WTC11 (cell line): Measurements from ENCODE around the gene GLIPR2.

Source experiments
- SMAD3 ChIP-seq: sonication (generic); formaldehyde crosslinking; IDR thresholded peaks from 2 replicates; pipeline ENCODE4 v1.8.0; 2022; ENCODE audit warnings: missing genetic modification reagents, mild to moderate bottlenecking, borderline replicate concordance
- ZNF416 ChIP-seq: fragments of 250-450 bp; sonication (Bioruptor Pico); IDR thresholded peaks from 2 replicates; pipeline ENCODE4 v1.9.0; 2021; ENCODE audit warnings: mild to moderate bottlenecking, inconsistent platforms
- TF ChIP-seq, protein P1 (sequence below): fragments of 200-600 bp; IDR thresholded peaks from 2 replicates; pipeline ENCODE4 v1.8.0; 2022; ENCODE audit warnings: antibody characterized with exemption

DNA sequence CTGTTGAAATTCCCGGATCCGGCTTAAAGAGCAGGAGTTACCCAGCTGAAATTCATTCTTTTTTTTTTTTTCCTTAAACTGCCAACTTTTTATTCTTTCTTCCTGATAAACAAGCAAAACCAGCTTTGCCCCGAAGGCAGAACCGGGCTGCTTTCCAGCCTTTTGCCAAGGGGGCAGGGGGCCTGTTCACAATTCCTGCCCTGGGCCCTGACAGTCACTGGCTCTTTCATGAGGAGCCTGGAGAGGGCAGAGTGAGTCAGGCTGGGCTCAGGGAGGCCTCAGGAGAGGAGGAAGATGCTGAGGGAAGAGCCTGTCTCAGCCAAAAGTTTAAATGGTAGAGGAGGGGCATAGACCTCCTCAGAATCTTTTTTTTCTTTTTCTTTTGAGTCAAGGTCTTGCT, 4.8 kb downstream of the GLIPR2 start:
- TF ChIP-seq SMAD3 (CRISPR knock-in tag) (no peak), ZNF416 (no peak)
- TF ChIP-seq, protein P1, sequence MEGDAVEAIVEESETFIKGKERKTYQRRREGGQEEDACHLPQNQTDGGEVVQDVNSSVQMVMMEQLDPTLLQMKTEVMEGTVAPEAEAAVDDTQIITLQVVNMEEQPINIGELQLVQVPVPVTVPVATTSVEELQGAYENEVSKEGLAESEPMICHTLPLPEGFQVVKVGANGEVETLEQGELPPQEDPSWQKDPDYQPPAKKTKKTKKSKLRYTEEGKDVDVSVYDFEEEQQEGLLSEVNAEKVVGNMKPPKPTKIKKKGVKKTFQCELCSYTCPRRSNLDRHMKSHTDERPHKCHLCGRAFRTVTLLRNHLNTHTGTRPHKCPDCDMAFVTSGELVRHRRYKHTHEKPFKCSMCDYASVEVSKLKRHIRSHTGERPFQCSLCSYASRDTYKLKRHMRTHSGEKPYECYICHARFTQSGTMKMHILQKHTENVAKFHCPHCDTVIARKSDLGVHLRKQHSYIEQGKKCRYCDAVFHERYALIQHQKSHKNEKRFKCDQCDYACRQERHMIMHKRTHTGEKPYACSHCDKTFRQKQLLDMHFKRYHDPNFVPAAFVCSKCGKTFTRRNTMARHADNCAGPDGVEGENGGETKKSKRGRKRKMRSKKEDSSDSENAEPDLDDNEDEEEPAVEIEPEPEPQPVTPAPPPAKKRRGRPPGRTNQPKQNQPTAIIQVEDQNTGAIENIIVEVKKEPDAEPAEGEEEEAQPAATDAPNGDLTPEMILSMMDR, result no peak
